Liver (tissue), 9 donors: ENCODE data around the gene PAGE3. TPM values are rescaled to one million over a fixed set of nuclear protein-coding genes. Genes with fewer than 3 reads are reported as not detected.

Source experiments
- DNase-seq: peaks from one replicate; pipeline ENCODE4 v3.0.0-alpha.2; 2017; ENCODE audit warnings: low spot score
- H3K27ac ChIP-seq, 2 donors: one replicate each; pipeline ENCODE4 v1.7.0; 2013; ENCODE audit warnings: inconsistent platforms in 2 of 2, low read length in 2 of 2, control low read depth in 1 of 2, low read depth in 1 of 2, mild to moderate bottlenecking in 1 of 2
- H3K27me3 ChIP-seq, 4 donors: one replicate each; pipeline versions ENCODE4 v1.6.1 to v1.7.0; 2013; ENCODE audit warnings: low read length in 3 of 4, inconsistent platforms in 1 of 4, mild to moderate bottlenecking in 1 of 4, moderate library complexity in 1 of 4; ENCODE audit not compliant: control insufficient read depth in 4 of 4, insufficient read depth in 4 of 4
- H3K36me3 ChIP-seq, 4 donors: one replicate each; pipeline versions ENCODE4 v1.6.1 to v1.7.0; 2013; ENCODE audit warnings: low read length in 3 of 4, mild to moderate bottlenecking in 3 of 4, low read depth in 1 of 4, moderate library complexity in 1 of 4; ENCODE audit not compliant: control insufficient read depth in 4 of 4, insufficient read depth in 3 of 4
- H3K4me1 ChIP-seq, 4 donors: one replicate each; pipeline versions ENCODE4 v1.6.1 to v1.7.0; 2013; ENCODE audit warnings: low read length in 3 of 4, mild to moderate bottlenecking in 3 of 4, moderate library complexity in 1 of 4; ENCODE audit not compliant: control insufficient read depth in 4 of 4, insufficient read depth in 4 of 4
- H3K4me3 ChIP-seq, 3 donors: one replicate each; pipeline versions ENCODE4 v1.6.1 to v1.7.0; 2013; ENCODE audit warnings: low read length in 3 of 3, control low read depth in 1 of 3, low read depth in 1 of 3, mild to moderate bottlenecking in 1 of 3
- H3K9ac ChIP-seq, 2 donors: one replicate each; pipeline ENCODE4 v1.7.0; 2013; ENCODE audit warnings: low read length in 2 of 2, mild to moderate bottlenecking in 2 of 2, moderate library complexity in 2 of 2, control low read depth in 1 of 2, low read depth in 1 of 2
- H3K9me3 ChIP-seq, 4 donors: one replicate each; pipeline versions ENCODE4 v1.6.1 to v1.7.0; 2013; ENCODE audit warnings: low read length in 3 of 4; ENCODE audit not compliant: control insufficient read depth in 4 of 4
- ATF3 ChIP-seq: IDR thresholded peaks from 2 replicates; pipeline ENCODE4 v1.6.1; 2016; ENCODE audit warnings: antibody characterized with exemption
- EGR1 ChIP-seq, 2 donors: IDR thresholded peaks; 2 replicates each; pipeline ENCODE4 v1.6.1; 2016 to 2018; ENCODE audit warnings: antibody characterized with exemption in 2 of 2, low read depth in 2 of 2
- FOXA1 ChIP-seq: IDR thresholded peaks from 2 replicates; pipeline ENCODE4 v1.6.1; 2016; ENCODE audit warnings: antibody characterized with exemption
- FOXA2 ChIP-seq: IDR thresholded peaks from 2 replicates; pipeline ENCODE4 v1.6.1; 2016; ENCODE audit warnings: antibody characterized with exemption
- GABPA ChIP-seq, 2 donors: IDR thresholded peaks in 1 of 2; conservative IDR thresholded peaks in 1 of 2; 2 replicates each; pipeline ENCODE4 v1.6.1; 2016; ENCODE audit warnings: antibody characterized with exemption in 2 of 2, mild to moderate bottlenecking in 1 of 2, moderate library complexity in 1 of 2
- HNF4A ChIP-seq, 2 donors: conservative IDR thresholded peaks; 2 replicates each; pipeline ENCODE4 v1.6.1; 2016; ENCODE audit warnings: antibody characterized with exemption in 2 of 2, mild to moderate bottlenecking in 2 of 2
- HNF4G ChIP-seq: IDR thresholded peaks from 2 replicates; pipeline ENCODE4 v1.6.1; 2016; ENCODE audit warnings: antibody characterized with exemption
- JUND ChIP-seq, 2 donors: IDR thresholded peaks; 2 replicates each; pipeline ENCODE4 v1.6.1; 2016; ENCODE audit warnings: antibody characterized with exemption in 2 of 2
- NR2F2 ChIP-seq: IDR thresholded peaks from 2 replicates; pipeline ENCODE4 v1.6.1; 2016; ENCODE audit warnings: antibody characterized with exemption
- REST ChIP-seq: IDR thresholded peaks from 2 replicates; pipeline ENCODE4 v1.6.1; 2016; ENCODE audit warnings: antibody characterized with exemption, mild to moderate bottlenecking
- RXRA ChIP-seq, 2 donors: IDR thresholded peaks; 2 replicates each; pipeline ENCODE4 v1.6.1; 2017 to 2018; ENCODE audit warnings: antibody characterized with exemption in 2 of 2, mild to moderate bottlenecking in 1 of 2
- SP1 ChIP-seq: IDR thresholded peaks from 2 replicates; pipeline ENCODE4 v1.6.1; 2018; ENCODE audit warnings: antibody characterized with exemption, mild to moderate bottlenecking
- TAF1 ChIP-seq: conservative IDR thresholded peaks from 2 replicates; pipeline ENCODE4 v1.6.1; 2016; ENCODE audit warnings: antibody characterized with exemption, mild to moderate bottlenecking
- YY1 ChIP-seq: IDR thresholded peaks from 2 replicates; pipeline ENCODE4 v1.6.1; 2016; ENCODE audit warnings: antibody characterized with exemption, mild to moderate bottlenecking
- ZBTB33 ChIP-seq: IDR thresholded peaks from 2 replicates; pipeline ENCODE4 v1.6.1; 2016; ENCODE audit warnings: antibody characterized with exemption
- WGBS: extraction: QIAGEN DNeasy Blood & Tissue Kit; methylation state at CpG from one replicate; pipeline ENCODE4 v1.1.7; 2013; 5-methylcytosine and 5-hydroxymethylcytosine counted together
- polyA plus RNA-seq, 2 donors: library from polyadenylated mRNA; stranded (reverse) in 1 of 2; unstranded in 1 of 2; fragments of 200-250 nt in 1 of 2; fragments of >200 nt in 1 of 2; fragmentation: Nextera tagmentation in 1 of 2; extraction: Ambion mirVana in 1 of 2; gene quantifications; one replicate each; pipeline versions ENCODE4 v1.2.1 to v1.2.3, GENCODE V29; 2013 to 2015
- total RNA-seq, 2 donors: library from RNA; depleted of rRNA; stranded (reverse); fragments of >200 nt; gene quantifications; one replicate each; pipeline ENCODE4 v1.2.3, GENCODE V29; 2014
- TF ChIP-seq, protein P1 (sequence below): fragments of 150-350 bp; IDR thresholded peaks from 2 replicates; pipeline ENCODE4 v1.5.1; 2017; ENCODE audit warnings: improper control_type of control experiment, low read depth, low read length; ENCODE audit not compliant: missing input control
- TF ChIP-seq, protein P2 (sequence below): IDR thresholded peaks from 2 replicates; pipeline ENCODE4 v1.6.1; 2016; ENCODE audit warnings: antibody characterized with exemption
- donor health status: healthy.
- donor health status: healthy.
- donor health status: healthy.
- donor health status: healthy.
- donor health status: healthy.

Gene PAGE3, protein sequence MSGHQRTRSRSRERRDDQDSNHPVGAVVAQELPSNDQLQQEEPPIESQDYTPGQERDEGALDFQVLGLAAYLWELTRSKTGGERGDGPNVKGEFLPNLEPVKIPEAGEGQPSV
- total RNA-seq (not detected), polyA plus RNA-seq (not detected)

- TF ChIP-seq HNF4G (no peak), JUND (IDR thresholded peaks at IDR 0.05) (no peak), SP1 (no peak), REST (no peak), GABPA (IDR thresholded peaks at IDR 0.05 in 1 of 2, conservative IDR thresholded peaks at IDR 0.05 in 1 of 2) (no peak), RXRA (IDR thresholded peaks at IDR 0.05) (no peak), NR2F2 (no peak), HNF4A (conservative IDR thresholded peaks at IDR 0.05) (no peak), EGR1 (IDR thresholded peaks at IDR 0.05; ENCODE audit: low read depth in 2 of 2) (no peak), FOXA2 (no peak), YY1 (no peak), TAF1 (no peak), FOXA1 (no peak), ZBTB33 (no peak)
- TF ChIP-seq, protein P1, sequence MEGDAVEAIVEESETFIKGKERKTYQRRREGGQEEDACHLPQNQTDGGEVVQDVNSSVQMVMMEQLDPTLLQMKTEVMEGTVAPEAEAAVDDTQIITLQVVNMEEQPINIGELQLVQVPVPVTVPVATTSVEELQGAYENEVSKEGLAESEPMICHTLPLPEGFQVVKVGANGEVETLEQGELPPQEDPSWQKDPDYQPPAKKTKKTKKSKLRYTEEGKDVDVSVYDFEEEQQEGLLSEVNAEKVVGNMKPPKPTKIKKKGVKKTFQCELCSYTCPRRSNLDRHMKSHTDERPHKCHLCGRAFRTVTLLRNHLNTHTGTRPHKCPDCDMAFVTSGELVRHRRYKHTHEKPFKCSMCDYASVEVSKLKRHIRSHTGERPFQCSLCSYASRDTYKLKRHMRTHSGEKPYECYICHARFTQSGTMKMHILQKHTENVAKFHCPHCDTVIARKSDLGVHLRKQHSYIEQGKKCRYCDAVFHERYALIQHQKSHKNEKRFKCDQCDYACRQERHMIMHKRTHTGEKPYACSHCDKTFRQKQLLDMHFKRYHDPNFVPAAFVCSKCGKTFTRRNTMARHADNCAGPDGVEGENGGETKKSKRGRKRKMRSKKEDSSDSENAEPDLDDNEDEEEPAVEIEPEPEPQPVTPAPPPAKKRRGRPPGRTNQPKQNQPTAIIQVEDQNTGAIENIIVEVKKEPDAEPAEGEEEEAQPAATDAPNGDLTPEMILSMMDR, result no peak
- TF ChIP-seq, protein P2, sequence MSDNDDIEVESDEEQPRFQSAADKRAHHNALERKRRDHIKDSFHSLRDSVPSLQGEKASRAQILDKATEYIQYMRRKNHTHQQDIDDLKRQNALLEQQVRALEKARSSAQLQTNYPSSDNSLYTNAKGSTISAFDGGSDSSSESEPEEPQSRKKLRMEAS, result no peak
- Histone ChIP-seq H3K4me3 (no peak within 1 kb of the TSS), H3K27me3 (peaks cover 0 to 2% (median 0%) of the 10 kb centered on the region in 4 donors), H3K4me1 (no peaks in the 10 kb centered on the region), H3K9ac (no peak within 1 kb of the TSS), H3K36me3 (no peaks in the 10 kb centered on the region), H3K9me3 (peaks cover 0 to 3% (median 0%) of the 10 kb centered on the region in 4 donors), H3K27ac (no peak within 1 kb of the TSS)
- DNase-seq, result no peak
- 89% methylated on average over 5 of the region's 5 CpGs for WGBS
These were observed at the start of gene PAGE3 for GRCh38 chrX:55264816-55265215. Gene PAGE3 (minus strand): TSS chrX:55264916. CDS start chrX:55263903, 1,013 bp downstream.

DNA sequence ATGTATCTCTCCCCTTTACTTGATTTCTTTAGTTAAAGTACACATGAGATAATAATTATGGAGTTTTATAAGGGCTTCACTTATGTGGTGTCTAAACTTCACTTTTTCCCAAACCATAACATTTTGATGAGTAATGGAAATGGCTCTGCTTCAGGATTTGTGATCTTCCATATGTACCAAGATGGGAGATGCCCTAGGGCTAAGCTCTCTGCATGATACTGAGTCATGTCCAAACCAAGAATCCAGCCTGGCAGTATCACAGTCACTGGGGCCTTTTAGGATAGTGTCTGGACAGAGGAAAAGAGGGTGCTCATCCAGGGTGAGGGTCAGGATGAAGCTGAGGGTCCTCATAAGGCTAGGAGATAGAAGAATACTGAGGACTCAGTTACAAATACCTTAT is 47.9 kb upstream of the PAGE3 start:
- Histone ChIP-seq H3K4me3 (no peak overlapping the region), H3K4me1 (no peaks in the 10 kb centered on the region), H3K27ac (no peak overlapping the region), H3K9ac (no peak overlapping the region), H3K9me3 (no peaks in the 10 kb centered on the region), H3K36me3 (no peaks in the 10 kb centered on the region), H3K27me3 (no peaks in the 10 kb centered on the region)
- DNase-seq, result no peak
- TF ChIP-seq GABPA (IDR thresholded peaks at IDR 0.05 in 1 of 2, conservative IDR thresholded peaks at IDR 0.05 in 1 of 2) (no peak), NR2F2 (no peak), EGR1 (IDR thresholded peaks at IDR 0.05; ENCODE audit: low read depth in 2 of 2) (no peak), HNF4G (no peak), FOXA1 (no peak), ATF3 (no peak), HNF4A (conservative IDR thresholded peaks at IDR 0.05) (no peak), SP1 (no peak), ZBTB33 (no peak), TAF1 (no peak), RXRA (IDR thresholded peaks at IDR 0.05) (no peak)
- TF ChIP-seq, protein P2, result no peak
